ENCODE results near the gene PRXL2C.
"Not testable (repeated sequence)": the region's sequence is repeated elsewhere in the genome, so short reads cannot be mapped to it uniquely, and the experiment has no call there.

Gene PRXL2C

DNA sequence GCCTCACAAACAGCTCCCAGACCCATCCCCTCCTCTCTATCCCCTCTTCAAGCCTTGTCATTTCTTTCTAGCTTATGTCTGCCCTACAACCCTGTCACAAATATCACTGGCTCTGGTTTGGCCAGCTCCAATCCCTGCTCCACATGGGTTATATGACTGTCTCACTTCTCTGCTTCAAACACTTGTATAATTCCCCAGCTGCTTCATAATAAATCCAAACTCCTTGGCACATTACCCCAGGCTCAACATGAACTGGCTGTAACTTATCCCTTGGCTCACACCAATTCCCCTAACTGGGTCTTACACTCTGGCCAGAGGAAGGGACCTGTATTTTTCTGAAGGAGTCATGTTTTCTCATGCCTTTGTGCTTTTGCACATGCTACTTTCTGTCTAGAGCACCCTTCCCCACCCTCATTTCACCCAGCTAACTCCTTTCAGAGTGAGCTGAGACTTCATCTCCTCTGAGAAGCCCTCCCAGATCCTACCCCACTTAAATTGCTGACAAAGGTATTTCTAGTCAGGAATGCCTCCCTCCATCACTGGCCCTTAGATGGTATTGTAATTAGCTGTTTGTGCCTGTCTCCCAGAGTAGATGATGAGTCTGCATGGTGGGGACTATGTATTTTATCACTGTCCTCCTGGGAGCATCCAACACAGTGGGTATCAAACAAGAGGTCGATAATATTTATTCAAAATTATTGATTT, 5.3 kb downstream of the PRXL2C start:
- no peak for DNase-seq (ENCODE audit: low spot score)

DNA sequence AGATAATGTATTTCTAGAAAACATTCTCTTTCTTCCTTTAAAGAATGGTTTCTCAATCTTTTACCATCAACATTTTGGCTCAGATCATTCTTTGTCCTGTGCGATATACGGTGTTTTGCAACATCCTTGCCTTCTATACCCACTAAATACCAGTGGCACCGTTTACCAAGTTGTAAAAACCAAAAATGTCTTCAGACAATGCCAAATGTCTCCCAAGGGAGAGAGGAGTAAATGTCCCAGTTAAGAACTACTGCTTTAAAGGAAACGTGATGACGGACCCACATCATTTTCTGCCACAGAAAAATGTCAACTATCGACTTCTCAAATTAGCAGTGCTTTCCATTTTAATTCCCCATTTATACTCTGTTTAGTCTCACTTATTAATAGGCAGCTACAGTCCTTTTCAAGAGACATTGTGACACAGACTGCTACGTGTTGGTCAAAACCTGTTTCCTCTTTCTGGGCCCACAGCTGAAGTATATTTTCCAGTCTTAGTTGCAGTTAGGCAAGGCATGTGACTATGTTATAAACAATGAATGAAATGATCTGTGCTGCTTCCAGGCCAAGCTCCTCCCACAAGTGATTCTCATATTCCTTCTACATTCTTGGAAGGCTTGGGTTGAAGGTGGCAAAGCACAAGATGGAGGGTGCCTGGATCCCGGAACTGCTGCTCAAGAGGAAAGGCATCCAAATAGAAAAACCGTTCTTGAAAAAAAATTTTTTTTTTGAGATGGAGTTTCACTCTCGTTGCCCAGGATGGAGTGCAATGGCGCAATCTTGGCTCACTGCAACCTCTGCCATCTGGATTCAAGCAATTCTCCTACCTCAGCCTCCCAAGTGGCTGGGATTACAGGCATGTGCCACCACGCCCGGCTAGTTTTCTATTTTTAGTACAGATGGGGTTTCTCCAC, 8.8 kb downstream of the PRXL2C start:
- DNase-seq (ENCODE audit: low spot score): no peak

DNA sequence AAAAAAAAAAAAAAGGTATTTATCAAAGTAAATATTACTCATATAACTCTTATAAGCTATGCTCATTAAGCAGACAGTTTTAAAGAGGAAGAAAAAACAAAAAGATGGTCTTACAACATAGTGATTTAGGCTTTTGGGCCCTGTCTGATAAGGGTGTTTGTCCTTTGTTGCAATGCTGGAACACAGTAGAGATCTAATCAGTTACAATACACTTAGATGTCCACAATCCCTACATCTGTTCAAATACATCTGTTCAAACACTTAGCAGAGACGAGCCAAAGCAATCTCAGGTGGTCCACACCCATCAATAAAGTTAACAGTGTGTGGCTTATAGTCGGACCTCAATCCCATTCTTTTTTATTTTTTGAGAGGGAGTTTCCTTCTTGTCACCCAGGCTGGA, 11.0 kb downstream of the PRXL2C start:
- DNase-seq (ENCODE audit: low spot score): no peak

DNA sequence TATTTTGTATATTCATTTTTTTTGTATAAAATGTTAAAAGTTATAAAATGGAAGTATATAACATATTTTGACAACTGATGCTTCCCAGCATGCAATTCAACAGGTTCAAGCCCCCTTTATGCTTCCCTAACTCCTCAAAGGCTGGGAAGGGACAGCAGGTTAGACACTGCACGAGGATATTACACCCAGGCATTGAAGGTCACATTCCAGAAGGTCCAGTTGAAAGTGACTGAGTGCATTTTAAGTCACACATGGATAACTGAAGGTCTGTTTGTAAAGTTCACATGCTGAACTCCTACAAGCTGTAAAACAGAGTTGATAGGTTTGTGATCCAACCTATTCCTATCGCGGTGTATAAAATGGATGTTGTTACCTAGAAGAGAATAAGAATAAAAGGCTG, 13.6 kb downstream of the PRXL2C start:
- no peak for DNase-seq (ENCODE audit: low spot score)

GRCh38 chr9:96638606-96639364, 16.3 kb downstream of the PRXL2C start:
- no peak for DNase-seq (ENCODE audit: low spot score)

DNA sequence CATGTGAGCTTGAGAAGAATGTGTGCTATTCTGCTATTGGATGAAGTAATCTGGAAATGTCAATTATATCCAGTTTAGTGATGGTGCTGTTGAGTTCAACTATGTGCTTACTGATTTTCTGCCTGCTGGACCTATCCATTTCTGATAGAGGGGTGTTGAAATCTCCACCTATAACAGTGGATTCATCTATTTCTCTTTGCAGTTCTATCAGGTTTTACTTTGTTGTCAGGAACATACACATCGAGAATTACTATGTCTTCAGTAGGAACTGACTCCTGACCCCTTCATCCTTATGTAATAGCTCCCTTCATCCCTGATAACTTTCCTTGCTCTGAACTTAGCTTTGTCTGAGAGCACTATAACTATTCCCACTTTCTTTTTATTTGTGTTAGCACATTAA, 18.7 kb downstream of the PRXL2C start:
- no peak for DNase-seq (ENCODE audit: low spot score)

DNA sequence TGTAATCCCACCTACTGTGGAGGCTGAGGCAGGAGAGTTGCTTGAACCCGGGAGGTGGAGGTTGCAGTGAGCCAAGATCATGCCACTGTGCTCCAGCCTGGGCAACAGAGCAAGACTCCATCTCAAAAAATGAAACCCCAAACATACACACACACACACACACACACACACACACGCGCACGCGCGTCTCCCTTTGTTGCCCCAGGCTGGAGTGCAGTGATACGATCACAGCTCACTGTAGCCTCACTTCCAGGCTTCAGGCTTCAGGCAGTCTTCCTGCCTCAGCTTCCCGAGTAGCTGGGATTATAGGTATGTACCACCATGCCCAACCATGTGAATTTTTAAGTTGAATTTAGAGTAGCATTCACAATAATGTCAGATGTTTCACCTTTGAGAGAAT, 21.5 kb downstream of the PRXL2C start:
- DNase-seq (ENCODE audit: low spot score): not testable (repeated sequence)

GRCh38 chr9:96626912-96627311, 28.2 kb downstream of the PRXL2C start:
- DNase-seq (ENCODE audit: low spot score): no peak

DNA sequence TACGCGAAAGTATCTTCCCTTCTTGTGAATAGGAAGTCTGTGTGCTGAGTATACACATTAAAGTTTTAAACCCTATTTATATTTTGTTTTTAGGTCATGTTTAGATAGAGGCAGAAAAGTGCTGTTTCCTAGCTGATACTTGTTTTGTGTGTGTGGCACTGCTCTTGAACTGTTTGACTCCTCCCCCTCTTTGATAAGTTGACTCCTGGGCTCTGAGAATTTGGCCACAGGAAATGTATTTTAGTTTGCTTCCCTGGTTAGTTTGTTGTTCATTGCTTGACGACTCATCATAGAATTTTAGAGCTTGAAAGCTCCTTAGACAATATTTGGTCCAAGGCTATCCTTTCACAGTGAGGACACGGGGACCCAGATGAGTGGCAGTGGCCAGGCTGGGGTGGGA, 33.5 kb downstream of the PRXL2C start:
- no peak for DNase-seq (ENCODE audit: low spot score)

DNA sequence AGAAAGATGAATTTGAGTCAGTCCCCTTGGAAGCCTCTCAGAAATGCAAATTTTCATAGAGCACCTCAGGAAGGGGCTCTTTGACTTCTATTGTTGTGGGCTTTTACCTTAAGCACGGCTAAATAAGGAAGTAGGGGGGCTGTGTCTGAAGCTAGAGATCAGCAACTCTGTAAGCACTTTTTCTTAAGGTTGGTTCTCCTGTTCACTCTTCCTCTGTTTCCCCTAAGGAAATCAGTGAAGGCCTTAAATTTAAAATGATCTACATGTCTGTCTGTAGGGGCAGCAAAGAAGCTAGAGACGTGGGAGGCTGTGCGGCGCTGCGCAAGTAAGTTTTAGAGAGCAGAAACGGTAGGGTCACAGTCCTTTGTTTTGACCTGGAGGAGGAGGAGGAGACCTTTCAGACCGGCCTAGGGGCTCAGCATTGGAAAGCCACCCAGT, 34.3 kb downstream of the PRXL2C start:
- DNase-seq (ENCODE audit: low spot score): no peak

GRCh38 chr9:96620181-96620514, 35.0 kb downstream of the PRXL2C start:
- DNase-seq (ENCODE audit: low spot score): no peak

- DNase-seq (ENCODE audit: low spot score): peak; percentile 69
Observed at GRCh38 chr9:96619491-96620180, 35.5 kb downstream of the PRXL2C start, which contains the start of gene CDC14B. CDC14B (minus strand) TSS chr9:96619843; CDS start chr9:96619378, 465 bp downstream.

DNA sequence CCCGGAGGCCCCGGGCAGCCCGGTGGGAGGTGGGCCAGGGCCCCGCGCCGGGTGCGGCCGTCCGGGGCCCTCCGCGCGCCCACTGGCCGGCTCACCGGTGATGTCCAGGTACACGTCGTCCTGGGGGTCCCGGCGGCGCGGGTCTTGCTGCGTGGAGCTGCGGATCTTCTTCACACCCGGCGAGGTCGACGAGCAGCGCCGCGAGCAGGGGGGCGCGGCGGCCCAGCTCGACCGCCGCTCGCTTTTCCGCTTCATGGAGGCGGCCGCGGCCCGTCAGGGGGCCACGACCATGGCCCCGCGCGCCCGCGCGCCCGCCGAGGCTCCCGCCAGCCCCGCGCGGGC, 36.0 kb downstream of the PRXL2C start:
- DNase-seq (ENCODE audit: low spot score): no peak

DNA sequence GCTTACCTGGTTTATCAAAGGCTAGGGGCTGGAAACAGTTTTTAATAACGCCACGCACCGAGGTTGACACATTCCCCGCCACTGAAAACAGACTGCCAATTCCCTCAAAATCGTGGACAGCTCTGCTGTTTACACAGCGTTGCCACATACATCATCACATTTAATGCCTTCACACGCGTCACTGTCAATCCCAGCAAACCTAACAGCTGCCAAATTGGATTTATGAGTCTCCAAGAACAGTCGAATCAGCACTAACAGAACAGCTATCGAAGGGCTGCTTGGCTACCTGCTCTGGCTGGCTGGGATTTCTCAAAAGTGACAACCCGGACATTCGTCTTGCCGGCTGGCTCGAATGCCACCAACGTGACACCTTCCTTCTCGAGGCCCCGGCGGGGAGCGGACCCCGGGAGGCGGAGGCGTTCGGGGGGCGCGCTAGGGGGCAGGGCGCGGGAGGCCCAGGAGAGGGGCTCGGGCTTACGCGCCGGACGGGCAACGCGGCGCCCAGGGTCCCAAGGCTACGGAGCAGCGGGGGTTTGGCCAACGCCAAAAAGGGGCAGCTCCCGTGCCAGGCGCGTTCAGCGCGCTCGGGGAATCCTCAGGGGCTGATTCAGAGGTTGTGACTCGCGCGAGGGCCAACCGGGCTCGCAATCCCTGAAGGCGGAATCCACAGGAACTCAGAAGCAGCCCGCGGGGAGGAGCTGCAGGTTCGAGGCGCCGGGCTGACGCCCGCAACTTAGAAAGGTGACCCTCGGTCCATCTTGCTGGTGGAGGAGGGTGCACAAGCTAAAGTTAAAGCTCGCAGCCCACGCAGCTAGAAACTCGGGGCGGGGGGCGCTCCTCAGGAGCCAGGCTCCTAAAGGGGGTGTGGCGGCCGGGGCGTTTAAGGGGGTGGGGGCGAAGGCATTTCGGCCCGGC, 36.7 kb downstream of the PRXL2C start:
- no peak for DNase-seq (ENCODE audit: low spot score)

GRCh38 chr9:96617439-96618185, 37.5 kb downstream of the PRXL2C start:
- DNase-seq (ENCODE audit: low spot score): no peak

DNA sequence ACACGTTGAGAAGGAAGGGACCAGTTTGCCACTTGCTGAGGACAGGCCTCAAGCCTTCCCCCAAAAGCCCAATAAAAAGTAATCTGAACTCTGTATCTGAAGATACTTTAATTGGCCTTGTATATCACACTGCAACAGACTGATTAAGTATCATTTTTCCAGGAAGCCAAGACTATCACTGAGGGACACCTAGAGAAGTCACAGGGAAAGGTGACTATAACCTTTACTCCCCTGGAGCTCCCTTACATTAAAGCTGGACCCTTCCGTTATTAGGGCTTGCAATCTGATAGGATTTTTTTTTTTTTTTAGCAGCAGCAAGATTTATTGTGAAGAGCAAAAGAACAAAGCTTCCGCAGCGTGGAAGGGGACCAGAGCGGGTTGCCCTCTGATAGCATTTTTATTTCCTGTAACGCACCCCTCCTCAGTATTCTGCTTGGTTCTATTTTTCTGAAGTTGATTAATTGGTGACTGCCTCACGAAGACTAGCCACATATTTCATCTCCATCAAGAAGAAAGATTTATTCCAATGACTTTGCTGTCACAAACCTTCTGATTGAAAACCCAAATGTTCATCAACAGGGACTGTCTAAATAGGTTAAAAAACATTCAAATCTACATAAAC, 38.2 kb downstream of the PRXL2C start:
- no peak for DNase-seq (ENCODE audit: low spot score)

DNA sequence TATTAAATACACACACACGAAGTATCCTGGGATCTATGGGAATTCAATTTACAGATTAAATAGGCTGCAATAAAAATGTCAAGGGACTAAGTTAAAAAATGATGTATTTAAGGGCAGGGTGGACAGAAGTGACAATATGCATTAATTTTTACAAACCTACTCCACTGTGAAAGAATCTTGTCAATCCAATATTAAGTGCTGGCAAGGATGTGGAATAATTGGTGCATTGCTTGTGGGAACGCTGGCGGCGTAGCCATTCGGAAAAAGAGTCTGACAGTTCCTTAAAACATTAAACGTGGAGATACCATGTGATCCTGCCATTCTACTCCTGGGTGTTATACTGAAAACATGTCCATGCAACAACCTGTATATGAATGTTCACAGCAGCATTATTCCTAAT, 39.7 kb downstream of the PRXL2C start:
- DNase-seq (ENCODE audit: low spot score): no peak

- DNase-seq (ENCODE audit: low spot score): not testable (repeated sequence)
Observed at GRCh38 chr9:96614664-96615063, 40.5 kb downstream of the PRXL2C start.

DNA sequence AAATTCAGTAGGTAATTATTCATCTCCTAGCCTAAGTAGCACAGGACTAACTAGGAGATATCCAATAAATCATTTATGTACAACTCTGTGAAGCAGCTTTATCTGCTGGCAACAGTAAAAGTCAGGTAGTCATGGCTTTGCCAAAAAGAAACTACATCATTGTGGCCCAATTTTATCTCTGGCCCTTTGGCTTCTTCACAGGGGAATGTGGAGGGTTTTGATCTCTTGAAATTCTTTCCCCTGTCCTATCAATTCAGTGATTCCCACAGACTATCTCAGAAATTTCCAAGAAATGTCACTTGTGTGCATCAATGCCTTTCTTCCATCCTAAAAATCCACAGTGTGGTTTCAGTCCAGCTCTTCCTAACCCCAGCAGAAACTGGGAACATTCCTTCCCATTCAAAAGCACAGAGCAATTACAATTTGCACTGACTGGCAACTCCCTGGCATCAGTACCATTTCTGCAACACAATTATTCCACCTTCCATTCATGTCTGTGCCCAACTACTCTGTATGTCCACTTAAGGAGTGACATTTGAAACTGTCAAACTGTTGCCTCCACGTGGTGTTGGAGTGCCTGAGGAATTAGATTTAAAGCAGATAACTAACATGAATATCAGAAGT, 42.0 kb downstream of the PRXL2C start:
- no peak for DNase-seq (ENCODE audit: low spot score)

Data from CD4-positive, alpha-beta T cell treated with Interleukin-2 at 100 ng/mL for 4 hours (primary cell).